Activated naive CD4-positive, alpha-beta T cell treated with anti-CD3 and anti-CD28 coated beads, Interleukin-2, amount 50 U/mL, for 24 hours (primary cell): ENCODE data around the gene BAG3.
"Not testable (repeated sequence)": the region's sequence is repeated elsewhere in the genome, so short reads cannot be mapped to it uniquely, and the experiment has no call there.

Experiments
- H3K27ac Mint-ChIP-seq: one replicate; pipeline ENCODE4 v1.8.0; 2021; ENCODE audit warnings: mild to moderate bottlenecking, mixed read lengths
- H3K27me3 Mint-ChIP-seq: one replicate; pipeline ENCODE4 v1.8.0; 2021; ENCODE audit warnings: mixed read lengths
- H3K36me3 Mint-ChIP-seq: one replicate; pipeline ENCODE4 v1.8.0; 2021; ENCODE audit warnings: mixed read lengths
- H3K4me1 Mint-ChIP-seq: one replicate; pipeline ENCODE4 v1.8.0; 2021; ENCODE audit warnings: mixed read lengths
- H3K4me3 Mint-ChIP-seq: one replicate; pipeline ENCODE4 v1.8.0; 2021; ENCODE audit warnings: mild to moderate bottlenecking, mixed read lengths
- H3K9me3 Mint-ChIP-seq: one replicate; pipeline ENCODE4 v1.8.0; 2021; ENCODE audit warnings: mixed read lengths

The BAG3 gene

DNA sequence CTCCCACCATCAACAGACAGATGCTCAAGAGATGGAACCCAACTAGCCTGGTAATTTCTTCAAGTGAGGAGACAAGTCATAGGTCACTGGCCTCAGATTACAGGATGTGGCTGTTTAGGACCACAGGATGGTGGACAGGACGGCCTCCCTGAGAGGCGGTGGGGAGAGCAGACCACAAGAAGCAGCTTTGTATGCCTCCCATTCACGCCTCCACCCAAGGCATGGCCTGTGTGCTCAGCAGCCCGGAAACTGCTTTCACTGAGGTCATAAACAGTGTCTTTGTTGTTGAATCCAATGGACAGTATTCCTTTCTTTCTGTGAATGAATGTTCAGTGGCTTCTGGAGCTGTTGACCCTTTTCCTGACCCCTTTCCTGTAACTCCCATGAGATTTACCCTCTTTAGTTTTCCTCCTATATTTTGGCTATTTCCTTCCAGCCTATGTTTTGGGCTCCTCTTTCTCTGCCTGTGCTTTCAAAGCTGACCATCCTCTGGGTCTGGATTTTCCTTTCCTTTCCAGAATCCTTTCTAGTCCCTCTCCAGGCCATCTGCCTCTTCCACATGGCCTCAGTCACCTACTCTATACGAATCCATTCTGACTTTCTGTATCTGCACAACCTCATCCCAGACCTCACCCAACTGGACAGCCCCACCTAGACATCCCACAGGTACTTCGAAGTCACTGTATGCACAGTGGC lies 42.2 kb downstream of the BAG3 start:
- Mint-ChIP-seq H3K9me3 (no peaks in the 10 kb centered on the region), H3K36me3 (no peaks in the 10 kb centered on the region), H3K27ac (no peak overlapping the region), H3K4me1 (peaks cover 5% of the 10 kb centered on the region), H3K4me3 (no peak overlapping the region), H3K27me3 (no peaks in the 10 kb centered on the region)

- H3K27me3 Mint-ChIP-seq, result no peaks in the 10 kb centered on the region
- H3K4me1 Mint-ChIP-seq, result no peaks in the 10 kb centered on the region
- no peak overlapping the region for H3K4me3 Mint-ChIP-seq
- no peaks in the 10 kb centered on the region for H3K9me3 Mint-ChIP-seq
- H3K36me3 Mint-ChIP-seq, result no peaks in the 10 kb centered on the region
- H3K27ac Mint-ChIP-seq, result no peak overlapping the region
Measured at GRCh38 chr10:119694608-119695007, 43.4 kb downstream of the BAG3 start.

DNA sequence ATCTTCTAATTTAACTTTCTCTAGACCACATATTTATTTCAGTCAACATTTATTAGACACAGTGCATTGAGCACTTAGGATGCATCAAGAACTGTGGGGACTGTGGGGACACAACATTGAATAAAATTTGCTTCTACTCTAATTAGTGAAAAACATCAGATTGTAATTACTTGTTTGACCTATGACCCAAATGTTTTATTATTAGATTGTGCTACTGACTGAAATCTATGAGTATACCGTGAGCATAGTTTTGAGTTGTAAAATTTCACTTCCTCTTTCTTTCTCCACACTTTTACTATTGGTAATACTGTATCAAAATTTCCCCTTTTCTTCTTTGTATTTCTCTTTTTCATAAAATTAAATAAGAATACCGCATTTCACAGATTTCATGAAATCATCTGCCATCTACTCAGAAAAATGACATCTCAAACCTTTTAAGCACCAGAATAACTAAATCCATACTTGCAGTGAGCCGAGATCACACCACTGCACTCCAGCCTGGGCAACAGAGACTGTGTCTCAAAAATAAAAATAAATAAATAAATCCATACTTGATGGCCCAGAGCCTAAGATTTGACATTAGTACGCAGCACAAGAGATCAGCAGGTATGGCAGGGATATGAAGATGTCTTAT lies 49.3 kb downstream of the BAG3 start:
- peak overlapping the region; percentile 49 for H3K4me3 Mint-ChIP-seq

DNA sequence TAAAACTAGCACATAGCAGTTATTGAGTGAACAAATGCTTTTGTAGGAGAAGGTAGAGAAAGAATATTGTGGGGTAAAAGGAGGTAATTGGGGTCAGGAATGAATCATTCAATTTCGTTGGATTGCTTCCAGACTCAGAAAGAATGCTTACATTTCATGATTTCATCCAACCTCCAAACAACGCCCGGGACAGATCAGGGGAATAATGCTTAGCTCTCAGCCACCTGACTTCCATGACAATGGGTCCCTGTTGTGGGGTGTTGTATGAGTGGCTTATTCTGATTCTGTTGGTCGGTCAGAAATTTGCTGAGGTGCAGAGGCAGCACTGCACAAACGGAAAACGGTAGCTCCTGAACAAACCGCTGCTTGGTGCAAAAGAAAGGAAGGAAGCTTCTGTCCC lies 50.7 kb downstream of the BAG3 start:
- Mint-ChIP-seq H3K9me3 (peaks cover 15% of the 10 kb centered on the region), H3K27ac (peak overlapping the region; percentile 98)

More for the DNA sequence above, 49.3 kb downstream of the BAG3 start:
- peaks cover 39% of the 10 kb centered on the region for H3K4me1 Mint-ChIP-seq
- H3K27me3 Mint-ChIP-seq, result no peaks in the 10 kb centered on the region
- H3K36me3 Mint-ChIP-seq, result peaks cover 11% of the 10 kb centered on the region
- peak overlapping the region; percentile 21 for H3K27ac Mint-ChIP-seq
- H3K9me3 Mint-ChIP-seq, result peaks cover 5% of the 10 kb centered on the region

GRCh38 chr10:119702583-119702982 lies 51.4 kb downstream of the BAG3 start:
- H3K36me3 Mint-ChIP-seq, result peaks cover 27% of the 10 kb centered on the region
- H3K27me3 Mint-ChIP-seq, result no peaks in the 10 kb centered on the region
- H3K9me3 Mint-ChIP-seq, result peaks cover 17% of the 10 kb centered on the region
- H3K4me3 Mint-ChIP-seq, result peak overlapping the region; percentile 71
- peaks cover 60% of the 10 kb centered on the region for H3K4me1 Mint-ChIP-seq
- H3K27ac Mint-ChIP-seq, result peak overlapping the region; percentile 98

More for the DNA sequence above, 50.7 kb downstream of the BAG3 start:
- peaks cover 53% of the 10 kb centered on the region for H3K4me1 Mint-ChIP-seq
- H3K4me3 Mint-ChIP-seq, result peak overlapping the region; percentile 15
- no peaks in the 10 kb centered on the region for H3K27me3 Mint-ChIP-seq
- H3K36me3 Mint-ChIP-seq, result peaks cover 21% of the 10 kb centered on the region

GRCh38 chr10:119703903-119704508 lies 52.8 kb downstream of the BAG3 start:
- H3K27ac Mint-ChIP-seq, result peak overlapping the region; percentile 99
- H3K4me1 Mint-ChIP-seq, result peaks cover 72% of the 10 kb centered on the region
- H3K9me3 Mint-ChIP-seq, result peaks cover 17% of the 10 kb centered on the region
- H3K27me3 Mint-ChIP-seq, result no peaks in the 10 kb centered on the region
- H3K4me3 Mint-ChIP-seq, result peak overlapping the region; percentile 81
- peaks cover 33% of the 10 kb centered on the region for H3K36me3 Mint-ChIP-seq

DNA sequence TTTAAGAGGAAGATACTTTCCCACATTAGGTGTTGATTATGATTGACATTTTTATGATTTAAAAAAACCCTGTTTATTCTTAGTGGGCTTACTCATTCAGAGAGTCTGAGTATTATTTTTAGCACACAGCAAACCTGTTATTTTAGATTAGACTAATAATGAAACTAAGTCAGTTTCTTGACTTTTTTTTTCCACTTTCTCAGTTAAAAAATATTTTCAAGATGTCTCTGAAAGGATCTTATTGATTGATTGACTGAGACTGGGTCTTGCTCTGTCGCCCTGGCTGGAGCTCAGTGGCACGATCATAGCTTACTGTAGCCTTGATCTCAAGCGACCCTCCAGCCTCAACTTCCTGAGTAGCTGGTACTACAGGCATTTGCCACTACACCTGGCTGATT lies 54.3 kb downstream of the BAG3 start:
- peak overlapping the region; percentile 81 for H3K4me3 Mint-ChIP-seq
- H3K27ac Mint-ChIP-seq, result peak overlapping the region; percentile 99
- no peaks in the 10 kb centered on the region for H3K27me3 Mint-ChIP-seq
- peaks cover 78% of the 10 kb centered on the region for H3K4me1 Mint-ChIP-seq
- peaks cover 36% of the 10 kb centered on the region for H3K36me3 Mint-ChIP-seq
- H3K9me3 Mint-ChIP-seq, result peaks cover 17% of the 10 kb centered on the region

GRCh38 chr10:119706521-119707278 lies 55.5 kb downstream of the BAG3 start:
- H3K36me3 Mint-ChIP-seq, result peaks cover 39% of the 10 kb centered on the region
- peak overlapping the region; percentile 21 for H3K4me3 Mint-ChIP-seq
- H3K27ac Mint-ChIP-seq, result peak overlapping the region; percentile 99
- peaks cover 79% of the 10 kb centered on the region for H3K4me1 Mint-ChIP-seq
- peaks cover 17% of the 10 kb centered on the region for H3K9me3 Mint-ChIP-seq
- H3K27me3 Mint-ChIP-seq, result no peaks in the 10 kb centered on the region

DNA sequence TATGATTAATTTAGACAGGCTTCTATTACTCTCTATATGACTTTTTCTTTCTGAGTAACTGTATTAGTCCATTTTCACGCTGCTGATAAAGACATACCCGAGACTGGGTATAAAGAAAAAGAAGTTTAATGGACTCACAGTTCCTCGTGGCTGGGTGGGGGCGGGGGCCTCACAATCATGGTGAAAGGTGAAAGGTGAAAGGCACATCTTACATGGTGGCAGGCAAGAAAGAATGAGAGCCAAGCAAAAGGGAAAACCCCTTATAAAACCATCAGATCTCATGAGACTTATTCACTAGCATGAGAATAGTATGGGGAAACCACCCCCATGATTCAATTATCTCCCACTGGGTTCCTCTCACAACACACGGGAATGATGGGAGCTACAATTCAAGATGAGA lies 56.2 kb downstream of the BAG3 start:
- H3K9me3 Mint-ChIP-seq, result peaks cover 17% of the 10 kb centered on the region
- H3K36me3 Mint-ChIP-seq, result peaks cover 39% of the 10 kb centered on the region
- H3K4me3 Mint-ChIP-seq, result peak overlapping the region; percentile 63
- H3K27ac Mint-ChIP-seq, result peak overlapping the region; percentile 99
- H3K27me3 Mint-ChIP-seq, result not testable (repeated sequence)
- H3K4me1 Mint-ChIP-seq, result peaks cover 75% of the 10 kb centered on the region

DNA sequence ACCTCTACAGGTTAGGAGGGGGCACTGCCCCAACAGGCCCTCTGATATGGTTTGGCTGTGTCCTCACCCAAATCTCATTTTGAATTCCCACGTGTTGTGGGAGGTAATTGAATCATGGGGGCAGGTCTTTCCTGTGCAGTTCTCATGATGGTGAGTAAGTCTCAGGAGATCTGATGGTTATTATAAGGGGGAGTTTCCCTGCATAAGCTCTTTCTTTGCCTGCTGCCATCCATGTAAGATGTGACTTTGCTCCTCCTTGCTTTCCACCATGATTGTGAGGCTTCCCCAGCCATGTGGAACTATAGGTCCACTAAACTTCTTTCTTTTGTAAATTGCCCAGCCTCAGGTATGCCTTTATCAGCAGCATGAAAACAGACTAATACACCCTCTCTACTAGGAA lies 59.8 kb downstream of the BAG3 start:
- peaks cover 54% of the 10 kb centered on the region for H3K4me1 Mint-ChIP-seq
- H3K4me3 Mint-ChIP-seq, result peak overlapping the region; percentile 11
- H3K27me3 Mint-ChIP-seq, result not testable (repeated sequence)
- H3K9me3 Mint-ChIP-seq, result peaks cover 12% of the 10 kb centered on the region
- H3K27ac Mint-ChIP-seq, result peak overlapping the region; percentile 84
- peaks cover 25% of the 10 kb centered on the region for H3K36me3 Mint-ChIP-seq

- H3K4me1 Mint-ChIP-seq, result peaks cover 27% of the 10 kb centered on the region
- no peak overlapping the region for H3K27ac Mint-ChIP-seq
- H3K27me3 Mint-ChIP-seq, result no peaks in the 10 kb centered on the region
- H3K36me3 Mint-ChIP-seq, result peaks cover 7% of the 10 kb centered on the region
- no peak overlapping the region for H3K4me3 Mint-ChIP-seq
- H3K9me3 Mint-ChIP-seq, result no peaks in the 10 kb centered on the region
Measured at GRCh38 chr10:119713744-119714483, 62.7 kb downstream of the BAG3 start.

DNA sequence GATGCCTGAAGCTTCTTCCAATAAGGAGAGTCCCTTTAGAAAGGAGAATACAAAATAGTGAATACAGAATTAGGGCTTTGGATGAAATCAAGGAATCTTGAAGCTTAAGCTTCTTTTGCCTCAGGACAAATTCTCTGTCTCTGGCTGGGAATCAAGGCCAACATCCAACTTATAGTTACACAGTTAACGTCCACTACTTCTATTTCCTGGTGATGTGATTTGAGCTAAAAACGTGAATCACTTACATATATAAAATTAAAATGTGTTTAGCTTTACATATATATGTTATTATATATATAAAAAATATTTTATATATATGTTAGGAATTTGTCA lies 63.3 kb downstream of the BAG3 start:
- peaks cover 3% of the 10 kb centered on the region for H3K36me3 Mint-ChIP-seq
- H3K27ac Mint-ChIP-seq, result no peak overlapping the region

DNA sequence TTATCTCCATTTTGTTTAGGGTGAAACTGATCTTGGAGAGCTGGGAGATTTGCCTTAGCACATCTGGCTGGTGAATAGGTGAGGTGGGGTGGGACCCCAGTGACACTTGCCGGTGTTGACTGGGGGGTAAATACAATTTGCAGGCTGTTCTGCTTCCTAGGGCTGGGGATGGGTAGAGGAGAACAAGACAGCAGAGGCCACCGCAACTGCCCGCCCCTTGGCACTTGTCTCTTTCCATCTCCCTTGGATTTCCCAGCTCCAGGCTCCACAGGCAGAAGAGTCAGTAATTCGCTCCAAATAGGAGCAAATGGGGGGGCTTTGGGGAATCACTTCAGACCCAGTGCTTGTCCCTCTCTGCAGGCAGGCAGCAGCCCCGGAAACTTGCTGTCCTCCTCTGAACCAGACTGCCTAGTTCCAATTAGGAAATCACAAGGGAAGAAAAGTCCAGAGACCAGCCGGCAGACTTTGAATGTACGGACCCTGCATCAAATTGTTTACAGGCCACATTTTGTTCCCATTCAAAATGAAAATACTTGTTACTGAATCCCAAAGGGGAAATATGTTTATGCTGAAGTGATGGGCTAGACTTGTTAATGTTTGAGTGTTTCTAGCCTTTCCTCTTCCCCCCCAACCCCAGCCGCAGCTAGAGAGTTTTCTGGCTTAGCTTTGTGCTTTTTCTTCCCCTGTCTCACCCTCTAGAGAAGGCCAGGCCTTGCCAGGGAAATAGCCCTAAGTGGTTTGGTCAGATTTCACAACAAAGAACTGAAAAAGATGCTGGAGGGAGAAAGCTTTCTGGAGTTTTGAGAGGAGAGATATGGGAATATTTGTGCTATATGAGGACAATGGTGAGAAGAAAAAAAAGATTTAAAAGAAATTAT lies 64.7 kb downstream of the BAG3 start:
- Mint-ChIP-seq H3K4me3 (no peak overlapping the region), H3K36me3 (no peaks in the 10 kb centered on the region), H3K9me3 (no peaks in the 10 kb centered on the region), H3K27me3 (no peaks in the 10 kb centered on the region), H3K4me1 (peaks cover 11% of the 10 kb centered on the region), H3K27ac (no peak overlapping the region)

More for the DNA sequence above, 63.3 kb downstream of the BAG3 start:
- Mint-ChIP-seq H3K9me3 (no peaks in the 10 kb centered on the region), H3K27me3 (no peaks in the 10 kb centered on the region), H3K4me3 (no peak overlapping the region), H3K4me1 (peaks cover 22% of the 10 kb centered on the region)

GRCh38 chr10:119723161-119723560 lies 72.0 kb downstream of the BAG3 start:
- Mint-ChIP-seq H3K27ac (peak overlapping the region; percentile 71), H3K9me3 (no peaks in the 10 kb centered on the region), H3K36me3 (peaks cover 2% of the 10 kb centered on the region), H3K4me3 (no peak overlapping the region), H3K4me1 (peaks cover 36% of the 10 kb centered on the region), H3K27me3 (no peaks in the 10 kb centered on the region)
